GM12878 (cell line): ENCODE results near the gene UROC1.

Experiments
- BHLHE40 ChIP-seq, 2 experiments: fragments of 450-650 bp in 1 of 2; IDR thresholded peaks; 2 replicates each; pipeline ENCODE4 v1.6.1; 2011 to 2017; ENCODE audit warnings: low read depth in 2 of 2, borderline replicate concordance in 1 of 2, improper control_type of control experiment in 1 of 2, low read length in 1 of 2, mild to moderate bottlenecking in 1 of 2
- CEBPZ ChIP-seq: fragments of 150-350 bp; IDR thresholded peaks from 2 replicates; pipeline ENCODE4 v1.6.1; 2016; ENCODE audit warnings: low read depth, low read length
- CHD1 ChIP-seq: IDR thresholded peaks from 2 replicates; pipeline ENCODE4 v1.6.1; 2012; ENCODE audit warnings: low read depth, low read length, improper control_type of control experiment
- FOXM1 ChIP-seq: IDR thresholded peaks from 2 replicates; pipeline ENCODE4 v1.6.1; 2012; ENCODE audit warnings: low read depth, mild to moderate bottlenecking, inconsistent platforms, low read length, moderate library complexity
- HDGF ChIP-seq: fragments of 450-650 bp; IDR thresholded peaks from 2 replicates; pipeline ENCODE4 v1.6.1; 2016; ENCODE audit warnings: antibody characterized with exemption
- MLLT1 ChIP-seq: fragments of 450-650 bp; IDR thresholded peaks from 2 replicates; pipeline ENCODE4 v1.6.1; 2016; ENCODE audit warnings: mild to moderate bottlenecking
- ZBTB33 ChIP-seq: fragments of 450-650 bp; IDR thresholded peaks from 2 replicates; pipeline ENCODE4 v1.6.1; 2017; ENCODE audit warnings: mild to moderate bottlenecking

GRCh38 chr3:126454437-126455198 is 63.0 kb downstream of the UROC1 start:
- TF ChIP-seq CEBPZ (no peak), MLLT1 (no peak), FOXM1 (no peak), CHD1 (no peak), ZBTB33 (no peak), HDGF (no peak), BHLHE40 (IDR thresholded peaks at IDR 0.05; ENCODE audit: borderline replicate concordance in 1 of 2, low read depth in 2 of 2, low read length in 1 of 2) (no peak)
